Peyer's patch (tissue), 4 donors: Measurements from ENCODE around the gene PLOD1. TPM values are rescaled to one million over a fixed set of nuclear protein-coding genes. Genes with fewer than 3 reads are reported as not detected.

Experiments used
- DNase-seq, 3 donors: peaks; one replicate each; pipeline ENCODE4 v3.0.0-alpha.2; 2017 to 2019
- H3K27ac ChIP-seq, 4 donors: fragments of 200-600 bp; sonication (generic); one replicate each; pipeline ENCODE4 v1.5.1; 2016 to 2019
- H3K27me3 ChIP-seq, 2 donors: fragments of 200-600 bp; sonication (generic); one replicate each; pipeline ENCODE4 v1.5.1; 2019
- H3K36me3 ChIP-seq, 3 donors: fragments of 200-600 bp; sonication (generic); one replicate each; pipeline ENCODE4 v1.5.1; 2016 to 2019
- H3K4me1 ChIP-seq, 4 donors: fragments of 200-600 bp; sonication (generic); one replicate each; pipeline ENCODE4 v1.5.1; 2016 to 2019
- H3K4me3 ChIP-seq, 4 donors: fragments of 200-600 bp; sonication (generic); 1 replicate in 3 of 4; 2 replicates in 1 of 4; pipeline ENCODE4 v1.5.1; 2016 to 2019; ENCODE audit warnings: mild to moderate bottlenecking in 1 of 4
- H3K9me3 ChIP-seq, 4 donors: fragments of 200-600 bp; sonication (generic); one replicate each; pipeline ENCODE4 v1.5.1; 2016 to 2019; ENCODE audit warnings: mild to moderate bottlenecking in 1 of 4
- POLR2A ChIP-seq, 2 donors: fragments of 450-650 bp; IDR thresholded peaks; one replicate each; pipeline ENCODE4 v1.5.1; 2017; ENCODE audit warnings: antibody characterized with exemption in 2 of 2, mild to moderate bottlenecking in 2 of 2, moderate library complexity in 2 of 2
- total RNA-seq, 4 donors: library from RNA; depleted of rRNA; stranded (reverse); fragments of >200 nt; gene quantifications; one replicate each; pipeline ENCODE4 v1.1.0, GENCODE V29; 2016
- TF ChIP-seq, protein P1 (sequence below), 6 experiments: fragments of 450-650 bp in 4 of 6; fragments of 200-600 bp in 2 of 6; sonication (generic) in 1 of 6; IDR thresholded peaks; one replicate each; pipeline ENCODE4 v1.5.1; 2017 to 2019; ENCODE audit warnings: antibody characterized with exemption in 6 of 6, mild to moderate bottlenecking in 3 of 6, moderate library complexity in 1 of 6

Gene PLOD1
- total RNA-seq, 4 donors from 2014 or later, result 23.9 to 75.2 (median 47.0) TPM

DNA sequence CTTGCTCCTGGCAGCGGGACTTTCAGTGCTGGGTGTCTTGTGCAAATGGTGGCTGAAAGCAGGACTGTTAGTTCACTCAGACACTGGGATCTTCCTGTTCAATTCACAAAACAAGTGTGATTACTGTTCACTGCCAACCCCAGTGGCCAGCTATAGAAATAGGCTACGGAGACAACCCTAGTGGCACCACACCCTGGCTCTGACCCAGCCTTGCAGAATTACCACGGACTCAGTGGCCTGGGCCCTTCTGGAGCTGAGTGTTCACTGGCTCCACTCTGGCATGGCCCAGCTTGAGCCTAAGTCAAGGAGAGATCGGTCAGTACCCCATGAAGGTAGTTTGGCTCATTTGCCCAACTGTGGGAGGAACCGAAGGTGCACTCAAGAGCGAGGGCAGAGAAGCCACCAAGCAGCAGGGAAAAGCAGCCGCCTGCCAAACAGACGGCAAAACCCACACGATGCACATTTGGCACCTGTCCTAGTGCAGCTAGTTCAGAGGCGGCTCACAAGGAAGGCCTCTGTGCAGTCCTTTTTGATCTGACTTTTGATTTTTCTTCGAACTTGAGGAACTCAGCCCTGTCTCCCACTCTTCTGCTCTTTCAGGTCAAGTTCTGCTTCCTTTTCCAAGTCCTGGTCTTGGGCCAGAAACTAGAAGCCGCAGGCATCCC, 14.1 kb upstream of the PLOD1 start:
- TF ChIP-seq, protein P1, sequence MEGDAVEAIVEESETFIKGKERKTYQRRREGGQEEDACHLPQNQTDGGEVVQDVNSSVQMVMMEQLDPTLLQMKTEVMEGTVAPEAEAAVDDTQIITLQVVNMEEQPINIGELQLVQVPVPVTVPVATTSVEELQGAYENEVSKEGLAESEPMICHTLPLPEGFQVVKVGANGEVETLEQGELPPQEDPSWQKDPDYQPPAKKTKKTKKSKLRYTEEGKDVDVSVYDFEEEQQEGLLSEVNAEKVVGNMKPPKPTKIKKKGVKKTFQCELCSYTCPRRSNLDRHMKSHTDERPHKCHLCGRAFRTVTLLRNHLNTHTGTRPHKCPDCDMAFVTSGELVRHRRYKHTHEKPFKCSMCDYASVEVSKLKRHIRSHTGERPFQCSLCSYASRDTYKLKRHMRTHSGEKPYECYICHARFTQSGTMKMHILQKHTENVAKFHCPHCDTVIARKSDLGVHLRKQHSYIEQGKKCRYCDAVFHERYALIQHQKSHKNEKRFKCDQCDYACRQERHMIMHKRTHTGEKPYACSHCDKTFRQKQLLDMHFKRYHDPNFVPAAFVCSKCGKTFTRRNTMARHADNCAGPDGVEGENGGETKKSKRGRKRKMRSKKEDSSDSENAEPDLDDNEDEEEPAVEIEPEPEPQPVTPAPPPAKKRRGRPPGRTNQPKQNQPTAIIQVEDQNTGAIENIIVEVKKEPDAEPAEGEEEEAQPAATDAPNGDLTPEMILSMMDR (IDR thresholded peaks at IDR 0.05), result peak in 1 of 6 experiments; percentile 7
- TF ChIP-seq POLR2A (IDR thresholded peaks at IDR 0.05), result no peak
- H3K36me3 ChIP-seq, result peaks cover 0 to 54% (median 0%) of the 10 kb centered on the region in 3 donors

DNA sequence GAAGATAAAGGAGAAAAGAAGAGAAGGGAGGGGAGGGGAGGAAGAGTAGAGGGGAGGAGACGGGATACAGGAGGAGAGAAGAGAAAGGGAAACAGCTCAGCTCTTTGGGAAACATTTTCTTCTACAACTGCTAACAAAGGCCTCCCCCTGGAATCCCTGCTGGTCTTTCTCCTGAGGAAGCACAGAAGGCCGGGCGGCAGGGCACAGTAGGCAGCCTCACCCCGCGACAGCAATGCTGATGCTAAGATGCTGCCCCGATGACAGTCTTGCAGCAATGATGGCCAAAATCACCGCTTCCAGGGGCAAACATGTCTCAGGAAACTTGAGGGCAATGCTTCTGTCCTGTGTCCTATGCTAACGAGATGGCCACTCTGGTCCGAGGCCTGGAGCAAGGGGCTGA, 13.5 kb upstream of the PLOD1 start:
- H3K4me1 ChIP-seq, result peaks cover 2 to 66% (median 17%) of the 10 kb centered on the region in 4 donors
- TF ChIP-seq, protein P1 (IDR thresholded peaks at IDR 0.05), result no peak
- TF ChIP-seq POLR2A (IDR thresholded peaks at IDR 0.05), result no peak
- H3K27me3 ChIP-seq, result no peaks in the 10 kb centered on the region
- no peak overlapping the region for H3K27ac ChIP-seq
- no peak for DNase-seq
- no peaks in the 10 kb centered on the region for H3K9me3 ChIP-seq
- peak overlapping the region in 2 of 4 donors; percentile 5 to 18 for H3K4me3 ChIP-seq
- peaks cover 0 to 54% (median 0%) of the 10 kb centered on the region in 3 donors for H3K36me3 ChIP-seq

More for the DNA sequence above, 14.1 kb upstream of the PLOD1 start:
- no peak for DNase-seq
- Histone ChIP-seq H3K9me3 (no peaks in the 10 kb centered on the region), H3K27ac (no peak overlapping the region), H3K27me3 (no peaks in the 10 kb centered on the region), H3K4me3 (peak overlapping the region in 2 of 4 donors; percentile 5 to 18), H3K4me1 (peaks cover 2 to 66% (median 17%) of the 10 kb centered on the region in 4 donors)

DNA sequence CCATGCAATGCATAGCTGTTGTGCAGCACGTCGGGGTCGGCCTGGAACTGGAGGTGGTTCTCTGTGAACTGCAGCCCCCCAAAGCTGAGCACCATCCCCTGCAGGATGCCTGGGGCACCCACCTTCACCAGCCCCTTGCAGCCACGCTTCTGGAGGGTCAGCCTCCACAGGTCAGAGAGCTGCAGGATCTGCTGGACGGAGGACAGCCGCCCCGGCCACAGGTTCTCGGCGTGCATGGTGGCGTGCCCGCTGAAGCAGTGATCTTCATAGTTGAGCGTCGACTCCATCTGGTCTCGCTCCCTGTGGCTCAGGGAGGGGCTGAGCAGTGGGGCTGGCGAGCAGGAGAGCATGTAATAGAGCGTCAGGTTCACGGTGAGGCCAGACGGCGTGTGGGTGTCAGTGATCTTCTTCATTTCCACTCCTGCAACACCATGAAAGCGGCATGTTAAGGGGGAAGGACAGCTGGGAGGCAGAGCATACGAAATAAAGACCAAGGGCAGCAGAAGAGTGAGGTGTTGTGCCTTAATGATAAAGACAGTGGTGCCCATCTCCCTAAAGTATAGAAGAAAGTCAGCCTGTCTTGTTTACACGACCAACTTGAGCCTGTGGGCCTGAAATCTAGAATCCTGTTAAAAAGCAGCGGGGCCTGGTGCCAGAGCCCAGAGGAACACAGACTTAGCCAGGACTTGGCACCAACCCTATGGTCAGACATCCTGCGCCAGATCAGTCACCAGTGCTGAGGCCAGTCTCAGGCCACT, 11.3 kb upstream of the PLOD1 start:
- Histone ChIP-seq H3K9me3 (no peaks in the 10 kb centered on the region), H3K4me3 (peak overlapping the region in 2 of 4 donors; percentile 82 to 87), H3K4me1 (peaks cover 2 to 80% (median 17%) of the 10 kb centered on the region in 4 donors), H3K27ac (no peak overlapping the region), H3K36me3 (peaks cover 0 to 54% (median 0%) of the 10 kb centered on the region in 3 donors), H3K27me3 (no peaks in the 10 kb centered on the region)
- TF ChIP-seq, protein P1 (IDR thresholded peaks at IDR 0.05), result no peak
- no peak for TF ChIP-seq POLR2A (IDR thresholded peaks at IDR 0.05)
- DNase-seq, result no peak

DNA sequence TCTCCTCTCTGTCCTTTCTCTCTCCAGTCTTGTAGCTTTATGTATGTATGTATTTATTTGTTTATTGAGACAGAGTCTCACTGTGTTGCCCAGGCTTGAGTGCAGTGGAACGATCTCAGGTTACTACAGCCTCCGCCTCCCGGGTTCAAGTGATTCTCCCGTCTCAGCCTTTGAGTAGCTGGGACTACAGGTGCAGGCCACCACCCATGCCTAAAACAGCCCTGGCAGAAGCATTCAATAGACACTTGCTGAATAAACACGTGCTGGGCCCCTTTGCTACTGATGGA, 10.7 kb upstream of the PLOD1 start:
- Histone ChIP-seq H3K36me3 (peaks cover 0 to 49% (median 0%) of the 10 kb centered on the region in 3 donors), H3K4me1 (peaks cover 2 to 80% (median 17%) of the 10 kb centered on the region in 4 donors)
- no peak for DNase-seq

More for the DNA sequence above, 10.7 kb upstream of the PLOD1 start:
- no peaks in the 10 kb centered on the region for H3K9me3 ChIP-seq
- peak overlapping the region in 2 of 4 donors; percentile 82 to 87 for H3K4me3 ChIP-seq
- no peak for TF ChIP-seq POLR2A (IDR thresholded peaks at IDR 0.05)
- TF ChIP-seq, protein P1 (IDR thresholded peaks at IDR 0.05), result no peak
- no peaks in the 10 kb centered on the region for H3K27me3 ChIP-seq
- H3K27ac ChIP-seq, result no peak overlapping the region
